H9 (cell line): Measurements from ENCODE around the gene CEP170B. TPM values are rescaled to one million over a fixed set of nuclear protein-coding genes. Genes with fewer than 3 reads are reported as not detected.

Experiments used
- DNase-seq: peaks from one replicate; pipeline ENCODE4 v3.0.0-alpha.2; 2017
- H2AFZ ChIP-seq: one replicate; pipeline ENCODE4 v1.6.1; 2013; ENCODE audit warnings: mild to moderate bottlenecking, low read length, control low read depth, moderate library complexity
- H2AK5ac ChIP-seq: 2 replicates; pipeline ENCODE4 v1.6.1; 2013; ENCODE audit warnings: low read length, control low read depth, mixed read lengths; ENCODE audit not compliant: insufficient read length
- H2BK120ac ChIP-seq: one replicate; pipeline ENCODE4 v1.6.1; 2013; ENCODE audit warnings: low read depth, mild to moderate bottlenecking, low read length, control low read depth, inconsistent platforms; ENCODE audit not compliant: poor library complexity, severe bottlenecking
- H2BK12ac ChIP-seq: 2 replicates; pipeline ENCODE4 v1.6.1; 2013; ENCODE audit warnings: low read length, control low read depth, mixed read lengths, low read depth; ENCODE audit not compliant: insufficient read length
- H2BK15ac ChIP-seq: 2 replicates; pipeline ENCODE4 v1.6.1; 2013; ENCODE audit warnings: low read depth, low read length, control low read depth
- H2BK20ac ChIP-seq: one replicate; pipeline ENCODE4 v1.6.1; 2013; ENCODE audit warnings: low read depth, mild to moderate bottlenecking, low read length, control low read depth, inconsistent platforms; ENCODE audit not compliant: poor library complexity, severe bottlenecking
- H2BK5ac ChIP-seq: 2 replicates; pipeline ENCODE4 v1.6.1; 2013; ENCODE audit warnings: low read length, control low read depth, mixed read lengths; ENCODE audit not compliant: insufficient read length
- H3K14ac ChIP-seq: 2 replicates; pipeline ENCODE4 v1.6.1; 2013; ENCODE audit warnings: low read length, control low read depth; ENCODE audit not compliant: insufficient read depth
- H3K18ac ChIP-seq: 2 replicates; pipeline ENCODE4 v1.6.1; 2013; ENCODE audit warnings: low read depth, mild to moderate bottlenecking, mixed read lengths, low read length, control low read depth; ENCODE audit not compliant: insufficient read length
- H3K23ac ChIP-seq: 2 replicates; pipeline ENCODE4 v1.6.1; 2013; ENCODE audit warnings: low read length, control low read depth, mixed read lengths, low read depth; ENCODE audit not compliant: insufficient read length
- H3K23me2 ChIP-seq: 2 replicates; pipeline ENCODE4 v1.6.1; 2013; ENCODE audit warnings: low read depth, mild to moderate bottlenecking, mixed read lengths, low read length, control low read depth; ENCODE audit not compliant: insufficient read length, poor library complexity, severe bottlenecking
- H3K27ac ChIP-seq: 2 replicates; pipeline ENCODE4 v1.5.1; 2013; ENCODE audit warnings: low read length, control low read depth, mixed read lengths, low read depth; ENCODE audit not compliant: insufficient read length
- H3K27me3 ChIP-seq: 2 replicates; pipeline ENCODE4 v1.6.1; 2013; ENCODE audit warnings: low read length, control low read depth, inconsistent platforms; ENCODE audit not compliant: insufficient read depth
- H3K4ac ChIP-seq: 2 replicates; pipeline ENCODE4 v1.6.1; 2013; ENCODE audit warnings: low read depth, mild to moderate bottlenecking, control low read depth, inconsistent platforms, low read length, moderate library complexity
- H3K4me1 ChIP-seq: 2 replicates; pipeline ENCODE4 v1.6.1; 2013; ENCODE audit warnings: low read length, control low read depth, inconsistent platforms; ENCODE audit not compliant: insufficient read depth
- H3K4me2 ChIP-seq: 2 replicates; pipeline ENCODE4 v1.6.1; 2013; ENCODE audit warnings: low read length, control low read depth, mixed read lengths; ENCODE audit not compliant: insufficient read length, insufficient read depth
- H3K56ac ChIP-seq: 2 replicates; pipeline ENCODE4 v1.6.1; 2013; ENCODE audit warnings: low read depth, mild to moderate bottlenecking, mixed read lengths, low read length, control low read depth; ENCODE audit not compliant: insufficient read length
- H3K79me1 ChIP-seq: 2 replicates; pipeline ENCODE4 v1.6.1; 2013; ENCODE audit warnings: low read depth, mild to moderate bottlenecking, moderate library complexity, low read length, control low read depth, inconsistent platforms; ENCODE audit not compliant: insufficient read depth, poor library complexity, severe bottlenecking
- H3K79me2 ChIP-seq: 2 replicates; pipeline ENCODE4 v1.6.1; 2013; ENCODE audit warnings: low read length, control low read depth, inconsistent platforms; ENCODE audit not compliant: insufficient read depth
- H3K9ac ChIP-seq: 2 replicates; pipeline ENCODE4 v1.6.1; 2013; ENCODE audit warnings: low read length, control low read depth, mixed read lengths; ENCODE audit not compliant: insufficient read length; ENCODE audit errors: extremely low read depth
- H3K9me3 ChIP-seq: one replicate; pipeline ENCODE4 v1.6.1; 2013; ENCODE audit warnings: low read depth, low read length, inconsistent platforms; ENCODE audit not compliant: control insufficient read depth
- H3T11ph ChIP-seq: one replicate; pipeline ENCODE4 v1.6.1; 2013; ENCODE audit warnings: mild to moderate bottlenecking, low read length, control low read depth, inconsistent platforms
- H4K20me1 ChIP-seq: one replicate; pipeline ENCODE4 v1.6.1; 2013; ENCODE audit not compliant: control insufficient read depth, insufficient read length, insufficient read depth
- H4K5ac ChIP-seq: 2 replicates; pipeline ENCODE4 v1.6.1; 2013; ENCODE audit warnings: low read depth, mild to moderate bottlenecking, mixed read lengths, low read length, control low read depth; ENCODE audit not compliant: insufficient read length
- H4K8ac ChIP-seq: replicated peaks from 2 replicates; pipeline ENCODE4 v1.6.1; 2013; ENCODE audit warnings: low read length, control low read depth, mixed read lengths, low read depth; ENCODE audit not compliant: insufficient read length
- H4K91ac ChIP-seq: 2 replicates; pipeline ENCODE4 v1.6.1; 2013; ENCODE audit warnings: low read depth, mild to moderate bottlenecking, moderate library complexity, mixed read lengths, low read length, control low read depth; ENCODE audit not compliant: insufficient read length
- H3K27ac Mint-ChIP-seq, 3 experiments: 2 replicates in 2 of 3; 3 replicates in 1 of 3; pipeline ENCODE4 v1.8.0; 2020 to 2021; ENCODE audit warnings: mixed read lengths in 3 of 3, mild to moderate bottlenecking in 1 of 3, moderate library complexity in 1 of 3
- H3K27me3 Mint-ChIP-seq: 2 replicates; pipeline ENCODE4 v1.8.0; 2021; ENCODE audit warnings: low read depth, mild to moderate bottlenecking, moderate library complexity, mixed read lengths
- H3K36me3 Mint-ChIP-seq, 3 experiments: 2 replicates in 2 of 3; 3 replicates in 1 of 3; pipeline ENCODE4 v1.8.0; 2020 to 2021; ENCODE audit warnings: low read depth in 3 of 3, mixed read lengths in 3 of 3; ENCODE audit not compliant: insufficient read depth in 1 of 3
- H3K4me1 Mint-ChIP-seq, 2 experiments: 2 replicates each; pipeline ENCODE4 v1.8.0; 2020; ENCODE audit warnings: mixed read lengths in 2 of 2
- H3K4me3 Mint-ChIP-seq, 2 experiments: 2 replicates in 1 of 2; 3 replicates in 1 of 2; pipeline ENCODE4 v1.8.0; 2020 to 2021; ENCODE audit warnings: mild to moderate bottlenecking in 2 of 2, mixed read lengths in 2 of 2, moderate library complexity in 1 of 2
- H3K9me3 Mint-ChIP-seq, 2 experiments: 2 replicates in 1 of 2; 3 replicates in 1 of 2; pipeline ENCODE4 v1.8.0; 2020; ENCODE audit warnings: mild to moderate bottlenecking in 2 of 2, mixed read lengths in 2 of 2, moderate library complexity in 1 of 2
- WGBS: extraction: QIAGEN DNeasy Blood & Tissue Kit; methylation state at CpG from one replicate; pipeline ENCODE4 v1.1.7; 2013; ENCODE audit warnings: missing lambda C conversion rate, low lambda C conversion rate, mixed read lengths; ENCODE audit not compliant: insufficient read length; ENCODE audit errors: extremely low coverage; 5-methylcytosine and 5-hydroxymethylcytosine counted together
- total RNA-seq: library from RNA; stranded (reverse); gene quantifications from 2 replicates; pipeline ENCODE4 v1.2.1, GENCODE V29; 2021
- TF ChIP-seq, protein P1 (sequence below): fragments of 200-600 bp; sonication (generic); conservative IDR thresholded peaks from 3 replicates; pipeline ENCODE4 v1.8.0; 2021; ENCODE audit warnings: antibody characterized with exemption, mild to moderate bottlenecking

CEP170B gene
- total RNA-seq, 1 experiment from 2014 or later, result 28.8 TPM

DNA sequence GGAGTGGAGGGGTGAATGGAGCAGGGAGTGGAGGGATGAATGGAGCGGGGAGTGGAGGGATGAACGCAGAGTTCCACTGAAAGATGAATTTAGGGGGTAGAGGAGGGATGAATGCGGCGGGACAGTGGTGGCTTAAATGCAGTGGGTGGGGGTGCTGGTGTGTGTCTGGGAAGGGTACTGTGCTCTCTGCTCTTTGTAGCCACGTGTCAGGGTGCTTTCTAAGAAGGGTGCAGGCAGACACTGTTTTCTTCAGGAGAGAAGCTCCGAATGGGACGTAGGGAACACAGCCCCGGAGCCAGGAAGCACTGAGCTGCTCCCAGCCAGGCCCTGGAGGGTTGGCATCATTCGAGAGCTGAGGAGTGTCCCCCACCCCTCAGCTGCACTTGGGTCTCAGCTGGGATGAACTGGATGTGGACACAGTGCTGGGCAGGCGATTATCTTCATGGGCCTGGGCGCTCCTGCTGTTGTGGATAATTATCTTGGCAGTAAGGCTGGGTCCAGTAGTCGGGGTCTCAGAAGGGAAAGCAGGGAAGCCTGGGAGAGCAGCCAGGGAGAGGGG is 9.5 kb upstream of the CEP170B start:
- H3K4me2 ChIP-seq, result no peak overlapping the region
- no peaks in the 10 kb centered on the region for H3K9me3 ChIP-seq
- no peak overlapping the region for H3K9ac ChIP-seq
- no peaks in the 10 kb centered on the region for H3K27me3 ChIP-seq
- no peak overlapping the region for H3K14ac ChIP-seq
- no peaks in the 10 kb centered on the region; the same call in 1 of the 2 replicates for H3K79me2 ChIP-seq
- H3K9me3 Mint-ChIP-seq, result no peaks in the 10 kb centered on the region
- peaks cover 13 to 20% of the 10 kb centered on the region in 2 experiments for H3K4me1 Mint-ChIP-seq
- H3K4me3 Mint-ChIP-seq, result no peak overlapping the region
- H3K27ac Mint-ChIP-seq, result no peak overlapping the region
- no CpG with 5 or more reads among the region's 12 CpGs for WGBS
- no peak overlapping the region for H2BK15ac ChIP-seq
- no peak overlapping the region for H3K27ac ChIP-seq
- DNase-seq, result no peak
- no peak overlapping the region for H2BK120ac ChIP-seq
- H2BK20ac ChIP-seq, result no peak overlapping the region
- H4K5ac ChIP-seq, result no peak overlapping the region
- no peak overlapping the region for H2BK5ac ChIP-seq
- no peak overlapping the region for H3K18ac ChIP-seq
- no peak overlapping the region for H4K8ac ChIP-seq
- H3K23ac ChIP-seq, result no peak overlapping the region
- H3K23me2 ChIP-seq, result peaks cover 4% of the 10 kb centered on the region
- H2AFZ ChIP-seq, result no peak overlapping the region
- no peaks in the 10 kb centered on the region for H4K20me1 ChIP-seq
- TF ChIP-seq, protein P1, sequence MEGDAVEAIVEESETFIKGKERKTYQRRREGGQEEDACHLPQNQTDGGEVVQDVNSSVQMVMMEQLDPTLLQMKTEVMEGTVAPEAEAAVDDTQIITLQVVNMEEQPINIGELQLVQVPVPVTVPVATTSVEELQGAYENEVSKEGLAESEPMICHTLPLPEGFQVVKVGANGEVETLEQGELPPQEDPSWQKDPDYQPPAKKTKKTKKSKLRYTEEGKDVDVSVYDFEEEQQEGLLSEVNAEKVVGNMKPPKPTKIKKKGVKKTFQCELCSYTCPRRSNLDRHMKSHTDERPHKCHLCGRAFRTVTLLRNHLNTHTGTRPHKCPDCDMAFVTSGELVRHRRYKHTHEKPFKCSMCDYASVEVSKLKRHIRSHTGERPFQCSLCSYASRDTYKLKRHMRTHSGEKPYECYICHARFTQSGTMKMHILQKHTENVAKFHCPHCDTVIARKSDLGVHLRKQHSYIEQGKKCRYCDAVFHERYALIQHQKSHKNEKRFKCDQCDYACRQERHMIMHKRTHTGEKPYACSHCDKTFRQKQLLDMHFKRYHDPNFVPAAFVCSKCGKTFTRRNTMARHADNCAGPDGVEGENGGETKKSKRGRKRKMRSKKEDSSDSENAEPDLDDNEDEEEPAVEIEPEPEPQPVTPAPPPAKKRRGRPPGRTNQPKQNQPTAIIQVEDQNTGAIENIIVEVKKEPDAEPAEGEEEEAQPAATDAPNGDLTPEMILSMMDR, result no peak
- H3K36me3 Mint-ChIP-seq, result no peaks in the 10 kb centered on the region; a peak in 1 of 7 replicates
- no peaks in the 10 kb centered on the region for H3K79me1 ChIP-seq
- H2AK5ac ChIP-seq, result no peak overlapping the region
- no peak overlapping the region for H3T11ph ChIP-seq
- no peak overlapping the region for H3K4ac ChIP-seq
- H3K4me1 ChIP-seq, result peaks cover 3% of the 10 kb centered on the region; the same call in 1 of the 2 replicates
- no peak overlapping the region for H3K56ac ChIP-seq
- H2BK12ac ChIP-seq, result no peak overlapping the region
- peaks cover 31% of the 10 kb centered on the region for H3K27me3 Mint-ChIP-seq
- no peak overlapping the region for H4K91ac ChIP-seq
